NCI-H187 treated with DMSO at 0.1 percent for 48 hours (cell line): ENCODE results near the gene SEPTIN12.

Experiments
- DNase-seq: peaks from one replicate; lab custom pipeline; 2025; lab: John Stamatoyannopoulos, UW

The SEPTIN12 gene

GRCh38 chr16:4787627-4788482, at the start of gene SEPTIN12:
Gene SEPTIN12 (minus strand): TSS chr16:4788345. CDS start chr16:4787645, 700 bp downstream.
- no peak for DNase-seq

DNA sequence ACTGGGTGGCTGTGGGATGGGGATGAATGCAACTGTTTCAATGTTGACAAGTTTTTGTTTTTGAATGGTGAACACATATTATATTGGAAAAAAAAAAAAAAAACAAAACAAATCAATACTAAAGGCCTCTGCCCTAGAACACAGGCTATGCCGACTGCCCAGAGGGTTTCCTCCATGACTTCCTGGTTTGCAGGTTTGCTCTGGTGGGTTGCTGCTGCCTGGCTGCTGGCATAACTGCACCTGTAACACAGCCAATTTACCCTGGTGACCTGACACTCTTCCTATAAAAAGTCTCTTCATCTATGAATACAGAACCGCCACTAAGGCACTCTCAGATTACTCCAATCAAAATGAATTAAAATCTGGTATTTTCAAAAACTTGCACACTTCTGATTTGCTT, 48.6 kb upstream of the SEPTIN12 start:
- DNase-seq = no peak

DNA sequence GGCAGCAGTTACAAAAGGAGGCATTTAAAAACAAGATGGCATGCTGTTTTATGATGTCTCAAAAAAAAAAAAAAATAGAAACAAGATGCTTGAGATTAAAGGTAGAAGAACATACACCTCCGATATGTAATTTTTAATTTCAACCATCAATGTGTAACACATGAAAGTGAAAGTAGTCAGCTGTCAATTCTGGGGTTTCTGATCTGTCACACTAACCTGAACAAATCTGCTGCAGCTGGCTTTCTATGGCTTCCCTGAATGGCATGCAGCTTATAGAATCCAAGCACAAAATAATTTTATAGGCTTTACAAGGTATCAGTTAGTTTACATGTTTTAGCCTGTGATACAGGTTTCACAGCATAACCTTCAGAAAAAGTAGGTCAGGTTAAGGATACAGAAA, 45.4 kb upstream of the SEPTIN12 start:
- no peak for DNase-seq

GRCh38 chr16:4832698-4833343, 44.7 kb upstream of the SEPTIN12 start:
- no peak for DNase-seq

GRCh38 chr16:4831616-4832015, 43.5 kb upstream of the SEPTIN12 start:
- DNase-seq = no peak

DNA sequence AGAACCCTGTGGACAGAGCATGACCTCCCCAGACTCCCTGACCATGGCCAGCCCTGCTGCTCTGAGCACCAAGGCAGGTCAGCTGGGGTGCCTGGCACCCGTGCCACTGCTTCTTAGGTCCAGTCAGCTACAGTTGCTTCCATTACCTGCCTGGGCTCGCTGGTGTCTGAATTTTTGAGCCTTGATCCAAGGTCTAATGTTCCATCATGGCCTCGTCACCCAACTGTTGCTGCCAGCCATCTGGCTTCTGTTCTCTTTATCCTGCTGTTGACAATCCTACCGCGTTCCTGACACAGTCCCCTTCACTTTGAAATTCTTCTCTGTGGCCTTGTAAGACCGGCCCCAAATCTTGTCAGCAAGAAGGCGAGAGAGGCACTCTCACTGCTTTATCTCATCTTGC, 42.3 kb upstream of the SEPTIN12 start:
- DNase-seq = no peak

GRCh38 chr16:4828567-4829321, 40.6 kb upstream of the SEPTIN12 start:
- DNase-seq = no peak

DNA sequence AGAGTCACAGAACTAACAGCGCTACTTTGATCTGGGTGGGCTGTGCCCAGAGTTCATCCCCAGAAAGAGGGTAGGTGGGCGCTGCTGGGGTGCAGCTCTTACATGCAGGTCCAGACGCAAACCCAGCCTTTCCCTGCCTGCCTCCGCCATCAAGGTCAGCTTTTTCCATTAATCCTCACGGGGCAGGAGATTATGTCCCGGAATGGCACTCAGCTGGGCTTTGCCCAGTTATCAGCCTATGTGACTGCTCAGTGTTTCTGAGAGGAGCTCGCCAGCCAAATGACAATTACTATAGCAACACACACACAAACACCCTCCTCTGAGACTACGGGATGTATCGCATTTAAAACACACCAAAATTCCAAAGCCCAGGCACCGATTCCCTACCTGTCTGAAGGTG, 38.8 kb upstream of the SEPTIN12 start:
- no peak for DNase-seq

DNA sequence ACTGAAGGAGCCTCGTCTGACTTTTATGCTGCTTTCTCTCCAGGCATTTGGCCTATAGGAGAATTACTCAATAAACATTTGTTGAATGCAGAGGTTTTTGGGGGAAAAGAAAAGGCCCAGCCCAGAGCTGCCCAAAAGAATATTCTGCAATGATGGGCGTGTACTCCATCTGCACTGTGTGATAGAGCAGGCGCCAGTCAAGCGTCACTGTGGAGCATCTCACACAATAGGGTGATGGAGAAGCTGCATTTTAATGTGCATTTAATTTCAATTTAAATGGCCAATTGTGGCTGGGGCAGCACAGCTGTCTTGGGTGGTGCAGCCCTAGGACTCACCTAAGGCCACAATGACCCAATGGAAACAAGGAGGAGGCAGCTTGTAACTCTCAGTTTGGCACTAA, 38.4 kb upstream of the SEPTIN12 start:
- no peak for DNase-seq

DNA sequence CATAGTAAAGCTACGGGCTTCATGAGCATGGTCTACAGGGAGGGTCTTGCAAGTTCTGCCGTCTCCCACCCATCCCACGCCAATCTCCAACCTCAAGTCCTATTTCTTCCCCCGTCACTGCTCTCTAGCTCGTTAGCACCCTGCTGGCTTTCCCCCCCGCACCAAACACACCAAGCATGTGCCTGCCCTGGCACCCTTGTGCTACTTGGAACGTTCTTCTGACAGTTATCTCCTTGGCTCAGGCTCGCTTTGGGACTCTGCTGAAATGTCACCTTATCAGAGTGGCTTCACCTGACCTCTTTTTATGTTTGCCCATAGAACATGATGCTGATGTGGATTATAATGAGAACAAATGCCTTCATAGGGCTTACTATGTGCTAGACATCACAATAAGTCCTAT, 37.1 kb upstream of the SEPTIN12 start:
- DNase-seq = no peak

- DNase-seq = no peak
Measured at GRCh38 chr16:4820652-4821051, 32.5 kb upstream of the SEPTIN12 start.

DNA sequence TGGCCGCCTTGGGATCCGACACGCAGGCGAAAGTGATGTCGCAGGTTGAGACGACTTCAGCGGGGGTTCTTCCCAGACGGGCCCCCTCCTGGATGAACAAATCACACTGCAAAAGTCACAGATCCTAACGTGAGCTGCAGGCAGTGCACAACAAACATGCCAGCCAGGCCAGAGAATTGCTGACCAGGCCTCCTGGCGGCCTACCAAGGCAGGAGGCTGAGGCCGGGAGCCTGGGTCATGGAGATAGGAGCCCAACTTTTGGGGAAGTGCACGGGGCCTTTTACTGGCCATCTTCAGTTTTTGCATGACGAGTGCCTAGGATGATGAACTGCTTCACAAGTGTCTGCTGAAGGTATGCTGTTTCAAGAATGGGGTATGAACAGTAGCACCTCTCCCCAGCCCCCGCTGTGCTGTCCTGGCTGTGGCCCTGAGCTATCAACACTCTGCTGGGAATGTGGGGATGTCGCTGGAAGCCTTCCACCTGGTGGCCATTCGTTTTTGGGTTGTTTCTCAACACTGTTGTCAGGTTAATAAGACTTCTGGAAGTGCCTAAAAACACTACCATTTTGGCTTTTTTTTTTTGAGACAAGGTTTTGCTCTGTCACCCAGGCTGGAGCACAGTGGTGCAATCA, 26.5 kb upstream of the SEPTIN12 start:
- DNase-seq = no peak

GRCh38 chr16:4814046-4814445, 25.9 kb upstream of the SEPTIN12 start:
- DNase-seq = no peak

DNA sequence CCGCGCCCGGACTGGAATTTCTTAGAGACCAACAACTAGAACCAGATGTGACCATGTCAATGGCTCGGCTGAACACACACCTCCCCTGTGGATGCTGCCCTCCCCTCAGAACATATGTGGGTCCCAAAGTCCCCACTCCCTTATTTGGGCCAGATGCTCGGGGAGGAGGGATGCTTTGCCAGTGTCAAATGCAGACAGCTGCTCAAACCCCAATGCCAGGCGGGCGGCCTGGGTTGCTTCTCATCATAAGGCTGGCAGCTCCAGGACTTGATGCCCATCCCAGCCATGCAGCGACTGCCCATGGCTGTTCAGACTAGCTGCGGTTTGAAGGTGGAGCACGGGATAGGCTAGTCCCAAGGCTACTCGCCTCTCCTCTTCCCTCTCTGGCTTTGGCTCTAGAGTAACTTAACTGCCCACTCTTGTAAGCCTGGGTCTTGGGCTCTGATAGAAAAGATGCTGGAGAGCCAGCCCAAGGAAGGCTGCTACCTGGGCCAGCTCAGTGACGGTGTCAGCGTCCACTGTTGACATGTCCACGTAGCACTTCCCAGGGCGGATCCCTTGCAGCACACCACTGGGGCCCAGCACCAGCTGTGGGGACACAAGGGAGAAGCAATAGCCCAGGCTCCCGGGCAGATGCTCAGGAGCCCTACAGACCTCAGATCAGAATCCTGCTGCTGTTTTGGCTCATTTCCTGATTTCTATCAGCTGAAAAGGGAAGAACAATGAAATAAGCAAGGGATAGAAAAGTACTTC, 25.3 kb upstream of the SEPTIN12 start:
- DNase-seq = no peak

- no peak for DNase-seq
Measured at GRCh38 chr16:4811773-4812172, 23.6 kb upstream of the SEPTIN12 start.

DNA sequence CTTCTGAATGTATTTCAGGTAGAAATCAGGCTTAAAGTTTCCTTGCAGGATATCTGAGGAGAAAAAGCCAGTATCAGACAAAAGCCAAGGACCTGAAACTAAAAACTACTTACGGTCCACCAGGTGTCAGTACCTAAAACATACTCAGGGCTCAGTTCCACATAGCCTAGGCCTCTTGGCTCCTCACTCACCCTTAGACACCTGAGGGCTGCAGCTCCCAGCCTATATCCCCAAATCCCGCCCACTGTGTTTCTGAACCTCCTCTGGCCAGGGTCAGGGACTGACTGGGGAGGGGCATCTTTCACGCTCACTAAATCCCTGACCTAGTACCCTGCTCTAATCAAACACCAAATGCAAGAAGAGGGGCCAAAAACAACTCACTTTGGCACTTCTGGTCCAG, 23.1 kb upstream of the SEPTIN12 start:
- no peak for DNase-seq

DNA sequence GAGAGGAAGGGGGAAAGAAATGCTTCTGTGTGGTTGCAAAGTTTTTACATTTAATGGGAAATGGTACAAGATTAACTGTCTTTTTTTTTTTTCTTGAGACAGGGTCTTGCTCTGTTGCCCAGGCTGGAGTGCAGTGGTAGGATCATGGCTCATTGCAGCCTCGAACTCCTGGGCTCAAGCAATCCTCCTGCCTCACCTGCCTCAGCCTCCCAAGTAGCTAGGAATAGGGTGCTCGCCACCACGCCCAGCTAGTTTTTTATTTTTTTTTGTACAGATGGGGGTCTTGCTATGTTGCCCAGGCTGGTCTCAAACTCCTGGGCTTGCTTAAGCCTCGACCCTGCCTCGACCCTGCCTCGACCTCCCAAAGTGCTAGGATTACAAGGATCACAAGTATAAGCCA, 18.1 kb upstream of the SEPTIN12 start:
- DNase-seq = no peak

GRCh38 chr16:4805231-4805630, 17.1 kb upstream of the SEPTIN12 start:
- no peak for DNase-seq

- DNase-seq = no peak
Measured at GRCh38 chr16:4803898-4804762, 16.0 kb upstream of the SEPTIN12 start.

DNA sequence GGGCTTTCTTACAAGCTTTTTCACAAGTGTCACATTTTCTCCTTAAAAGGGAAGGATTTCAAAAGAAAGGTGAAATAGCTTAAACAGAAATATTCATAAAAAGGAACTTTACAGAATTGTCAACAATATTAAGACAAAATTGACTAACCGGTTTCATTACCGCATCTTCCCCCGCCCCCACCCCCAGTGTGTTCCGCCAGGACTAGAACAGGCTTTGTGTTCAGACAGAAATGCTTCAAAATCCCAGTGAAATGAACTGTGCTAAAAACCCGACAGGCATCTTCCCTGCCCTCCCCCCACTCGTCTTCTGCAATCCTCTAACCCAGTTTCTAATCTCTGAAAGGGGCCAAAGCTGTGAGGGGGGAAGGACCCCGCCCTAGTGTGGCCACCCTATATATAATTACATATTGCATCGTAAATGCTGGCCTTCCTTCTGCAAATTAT, 15.3 kb upstream of the SEPTIN12 start:
- no peak for DNase-seq
